ENCODE results near the gene PLCG2. TPM values are rescaled to one million over a fixed set of nuclear protein-coding genes. Genes with fewer than 3 reads are reported as not detected.
A peak's percentile ranks its signal among the peaks of the same experiment; 100 is the strongest.

PLCG2 gene
- polyA plus RNA-seq (2011; rRNA removed) (0.20 and 0.22 TPM in 2 replicates), polyA minus RNA-seq (2011; rRNA and poly(A)+ RNA removed) (2.8 and 2.9 TPM in 2 replicates)

GRCh38 chr16:81778861-81779535 lies at the start of gene PLCG2:
Gene PLCG2, plus strand, starts transcription at chr16:81779291. Its CDS starts 6,699 bp downstream, at chr16:81785990.
- ChIA-PET POLR2A (no interaction called here), CTCF (no interaction called here)
- Histone ChIP-seq H3K4me3 (ENCODE audit: low read depth, low read length) (peak within 1 kb of the TSS; percentile 31), H3K36me3 (ENCODE audit: control insufficient read depth, insufficient read depth, low read length) (no peaks in the 10 kb centered on the region), H3K27me3 (ENCODE audit: control insufficient read depth, insufficient read depth, low read length) (peaks cover 24% of the 10 kb centered on the region)
- no peak for DNase-seq (ENCODE audit: low read depth)
- no peak for TF ChIP-seq CTCF (IDR thresholded peaks at IDR 0.05; ENCODE audit: insufficient read depth, low read depth, low read length)

GRCh38 chr16:81729451-81729850 lies 49.6 kb upstream of the PLCG2 start:
- ChIA-PET POLR2A (no interaction called here), CTCF (interaction anchor here (0.6 to 2.2 kb wide), 12 partner anchors 9 to 415 kb away, joined by 3 to 7 read pairs (median 4); no protein-coding TSS in a partner anchor)
- TF ChIP-seq CTCF (IDR thresholded peaks at IDR 0.05; ENCODE audit: insufficient read depth, low read depth, low read length), result no peak
- Histone ChIP-seq H3K36me3 (ENCODE audit: control insufficient read depth, insufficient read depth, low read length) (no peaks in the 10 kb centered on the region), H3K27me3 (ENCODE audit: control insufficient read depth, insufficient read depth, low read length) (peaks cover 7% of the 10 kb centered on the region; the same call in 1 of the 2 replicates), H3K4me3 (ENCODE audit: low read depth, low read length) (no peak overlapping the region)
- no peak for DNase-seq (ENCODE audit: low read depth)

- peak; percentile 62 for TF ChIP-seq CTCF (IDR thresholded peaks at IDR 0.05; ENCODE audit: insufficient read depth, low read depth, low read length)
- POLR2A ChIA-PET, result interaction anchor here (0.7 kb wide), 1 partner anchor 492 kb away, joined by 3 read pairs; no protein-coding TSS in a partner anchor
These were observed 48.7 kb upstream of the PLCG2 start for GRCh38 chr16:81730090-81731051.

GRCh38 chr16:81731649-81732048 lies 47.4 kb upstream of the PLCG2 start:
- H3K4me3 ChIP-seq (ENCODE audit: low read depth, low read length), result no peak overlapping the region
- TF ChIP-seq CTCF (IDR thresholded peaks at IDR 0.05; ENCODE audit: insufficient read depth, low read depth, low read length), result no peak
- no peaks in the 10 kb centered on the region for H3K36me3 ChIP-seq (ENCODE audit: control insufficient read depth, insufficient read depth, low read length)
- ChIA-PET POLR2A (no interaction called here), CTCF (interaction anchor here (0.6 to 1.2 kb wide), 2 partner anchors 9 to 34 kb away, joined by 3 to 4 read pairs; no protein-coding TSS in a partner anchor)
- DNase-seq (ENCODE audit: low read depth), result no peak
- H3K27me3 ChIP-seq (ENCODE audit: control insufficient read depth, insufficient read depth, low read length), result peaks cover 2% of the 10 kb centered on the region; the same call in 1 of the 2 replicates

More at GRCh38 chr16:81730090-81731051, 48.7 kb upstream of the PLCG2 start:
- DNase-seq (ENCODE audit: low read depth), result peak; percentile 7
- peaks cover 2% of the 10 kb centered on the region; the same call in 1 of the 2 replicates for H3K27me3 ChIP-seq (ENCODE audit: control insufficient read depth, insufficient read depth, low read length)
- peak overlapping the region; percentile 46 for H3K4me3 ChIP-seq (ENCODE audit: low read depth, low read length)
- H3K36me3 ChIP-seq (ENCODE audit: control insufficient read depth, insufficient read depth, low read length), result no peaks in the 10 kb centered on the region
- CTCF ChIA-PET, result interaction anchor here (0.6 to 2.2 kb wide), 15 partner anchors 10 to 416 kb away, joined by 3 to 7 read pairs (median 3); no protein-coding TSS in a partner anchor
